Activated CD4-positive, alpha-beta T cell treated with anti-CD3 and anti-CD28 coated beads, Interleukin-2, amount 10 ng/mL, durations not matched to agents 24 days and 14 days (primary cell): Measurements from ENCODE around the gene PEX5L. TPM values are rescaled to one million over a fixed set of nuclear protein-coding genes. Genes with fewer than 3 reads are reported as not detected.

ENCODE experiments used
- DNase-seq: peaks from one replicate; pipeline ENCODE4 v3.0.0; 2022
- H3K27ac Mint-ChIP-seq: one replicate; pipeline ENCODE4 v1.8.0; 2022; ENCODE audit warnings: mild to moderate bottlenecking, mixed read lengths
- H3K27me3 Mint-ChIP-seq: one replicate; pipeline ENCODE4 v1.8.0; 2022; ENCODE audit warnings: mixed read lengths
- H3K36me3 Mint-ChIP-seq: one replicate; pipeline ENCODE4 v1.8.0; 2022; ENCODE audit warnings: low read depth, mild to moderate bottlenecking, mixed read lengths
- H3K4me1 Mint-ChIP-seq: one replicate; pipeline ENCODE4 v1.8.0; 2021; ENCODE audit warnings: mixed read lengths
- H3K4me3 Mint-ChIP-seq: one replicate; pipeline ENCODE4 v1.8.0; 2022; ENCODE audit warnings: mild to moderate bottlenecking, moderate library complexity, mixed read lengths
- H3K9me3 Mint-ChIP-seq: one replicate; pipeline ENCODE4 v1.8.0; 2021; ENCODE audit warnings: mixed read lengths
- intact Hi-C: fragments of 100-400 bp; cut with micrococcal nuclease; formaldehyde crosslinking; loops from one replicate; pipeline ENCODE4 v1.15.1; 2023
- total RNA-seq: library from RNA; stranded (reverse); gene quantifications from 2 replicates; pipeline ENCODE4 v1.2.3, GENCODE V29; 2022

PEX5L gene
- total RNA-seq, 1 donor from 2014 or later, result 0.12 TPM

- intact Hi-C loops, result no loop called here
- Mint-ChIP-seq H3K4me3 (no peak overlapping the region), H3K9me3 (no peaks in the 10 kb centered on the region), H3K27me3 (peaks cover 19% of the 10 kb centered on the region), H3K27ac (no peak overlapping the region), H3K36me3 (no peaks in the 10 kb centered on the region), H3K4me1 (peaks cover 18% of the 10 kb centered on the region)
- DNase-seq, result no peak
Measured at GRCh38 chr3:179958143-179958542, 78.6 kb downstream of the PEX5L start.

- DNase-seq, result no peak
- Mint-ChIP-seq H3K4me3 (peak overlapping the region; percentile 38), H3K36me3 (peaks cover 1% of the 10 kb centered on the region), H3K27ac (peak overlapping the region; percentile 32), H3K4me1 (peaks cover 18% of the 10 kb centered on the region), H3K27me3 (peaks cover 22% of the 10 kb centered on the region), H3K9me3 (no peaks in the 10 kb centered on the region)
- intact Hi-C loops, result no loop called here
Measured at GRCh38 chr3:179957264-179957845, 79.4 kb downstream of the PEX5L start.

- H3K36me3 Mint-ChIP-seq, result peaks cover 1% of the 10 kb centered on the region
- intact Hi-C loops, result loop anchor here (1.0 kb wide), 1 partner anchor 11 kb away; no protein-coding TSS in a partner anchor
- H3K4me1 Mint-ChIP-seq, result peaks cover 18% of the 10 kb centered on the region
- H3K27ac Mint-ChIP-seq, result no peak overlapping the region
- no peak overlapping the region for H3K4me3 Mint-ChIP-seq
- peak; percentile 84 for DNase-seq
- peaks cover 18% of the 10 kb centered on the region for H3K27me3 Mint-ChIP-seq
- no peaks in the 10 kb centered on the region for H3K9me3 Mint-ChIP-seq
Measured at GRCh38 chr3:179956416-179956830, 80.3 kb downstream of the PEX5L start.

GRCh38 chr3:179955809-179956208, 80.9 kb downstream of the PEX5L start:
- no peak for DNase-seq
- peaks cover 1% of the 10 kb centered on the region for H3K36me3 Mint-ChIP-seq
- no peak overlapping the region for H3K4me3 Mint-ChIP-seq
- H3K4me1 Mint-ChIP-seq, result peaks cover 13% of the 10 kb centered on the region
- no peak overlapping the region for H3K27ac Mint-ChIP-seq
- intact Hi-C loops, result loop anchor here (1.0 kb wide), 1 partner anchor 11 kb away; no protein-coding TSS in a partner anchor
- peaks cover 14% of the 10 kb centered on the region for H3K27me3 Mint-ChIP-seq
- no peaks in the 10 kb centered on the region for H3K9me3 Mint-ChIP-seq

- peaks cover 18% of the 10 kb centered on the region for H3K27me3 Mint-ChIP-seq
- H3K9me3 Mint-ChIP-seq, result no peaks in the 10 kb centered on the region
- H3K36me3 Mint-ChIP-seq, result peaks cover 1% of the 10 kb centered on the region
- no peak overlapping the region for H3K4me3 Mint-ChIP-seq
- intact Hi-C loops, result no loop called here
- no peak overlapping the region for H3K27ac Mint-ChIP-seq
- no peak for DNase-seq
- peaks cover 13% of the 10 kb centered on the region for H3K4me1 Mint-ChIP-seq
Measured at GRCh38 chr3:179955286-179955685, 81.5 kb downstream of the PEX5L start.

- Mint-ChIP-seq H3K27me3 (peaks cover 13% of the 10 kb centered on the region), H3K4me1 (peaks cover 13% of the 10 kb centered on the region), H3K4me3 (no peak overlapping the region), H3K27ac (peak overlapping the region; percentile 53), H3K9me3 (no peaks in the 10 kb centered on the region), H3K36me3 (peaks cover 1% of the 10 kb centered on the region)
- peak; percentile 58 for DNase-seq
- intact Hi-C loops, result no loop called here
Measured at GRCh38 chr3:179953993-179954870, 82.5 kb downstream of the PEX5L start.

- H3K9me3 Mint-ChIP-seq, result no peaks in the 10 kb centered on the region
- H3K36me3 Mint-ChIP-seq, result peaks cover 1% of the 10 kb centered on the region
- H3K27me3 Mint-ChIP-seq, result peaks cover 11% of the 10 kb centered on the region
- H3K27ac Mint-ChIP-seq, result no peak overlapping the region
- intact Hi-C loops, result no loop called here
- H3K4me1 Mint-ChIP-seq, result peaks cover 3% of the 10 kb centered on the region
- H3K4me3 Mint-ChIP-seq, result no peak overlapping the region
- no peak for DNase-seq
Measured at GRCh38 chr3:179950840-179951239, 85.9 kb downstream of the PEX5L start.

GRCh38 chr3:179949869-179950268, 86.9 kb downstream of the PEX5L start:
- intact Hi-C loops, result no loop called here
- Mint-ChIP-seq H3K9me3 (no peaks in the 10 kb centered on the region), H3K27ac (no peak overlapping the region)

GRCh38 chr3:179949412-179949811, 87.3 kb downstream of the PEX5L start:
- DNase-seq, result no peak
- H3K4me1 Mint-ChIP-seq, result peaks cover 2% of the 10 kb centered on the region
- peaks cover 21% of the 10 kb centered on the region for H3K27me3 Mint-ChIP-seq
- H3K9me3 Mint-ChIP-seq, result no peaks in the 10 kb centered on the region
- H3K27ac Mint-ChIP-seq, result no peak overlapping the region
- H3K36me3 Mint-ChIP-seq, result peaks cover 1% of the 10 kb centered on the region
- intact Hi-C loops, result no loop called here
- no peak overlapping the region for H3K4me3 Mint-ChIP-seq

More at GRCh38 chr3:179949869-179950268, 86.9 kb downstream of the PEX5L start:
- Mint-ChIP-seq H3K4me3 (no peak overlapping the region), H3K27me3 (peaks cover 17% of the 10 kb centered on the region), H3K4me1 (peaks cover 2% of the 10 kb centered on the region), H3K36me3 (peaks cover 1% of the 10 kb centered on the region)
- DNase-seq, result no peak

- Mint-ChIP-seq H3K27ac (no peak overlapping the region), H3K27me3 (peaks cover 24% of the 10 kb centered on the region), H3K4me3 (no peak overlapping the region), H3K9me3 (no peaks in the 10 kb centered on the region), H3K4me1 (peaks cover 2% of the 10 kb centered on the region), H3K36me3 (peaks cover 1% of the 10 kb centered on the region)
- intact Hi-C loops, result no loop called here
- DNase-seq, result no peak
Measured at GRCh38 chr3:179948740-179949139, 88.0 kb downstream of the PEX5L start.

GRCh38 chr3:179945569-179945968, 91.2 kb downstream of the PEX5L start:
- H3K27me3 Mint-ChIP-seq, result peaks cover 28% of the 10 kb centered on the region
- H3K36me3 Mint-ChIP-seq, result no peaks in the 10 kb centered on the region
- no peak overlapping the region for H3K4me3 Mint-ChIP-seq
- no peak for DNase-seq
- peaks cover 2% of the 10 kb centered on the region for H3K4me1 Mint-ChIP-seq
- no peak overlapping the region for H3K27ac Mint-ChIP-seq
- intact Hi-C loops, result no loop called here
- H3K9me3 Mint-ChIP-seq, result no peaks in the 10 kb centered on the region

- Mint-ChIP-seq H3K27me3 (peaks cover 25% of the 10 kb centered on the region), H3K36me3 (no peaks in the 10 kb centered on the region), H3K4me1 (peaks cover 2% of the 10 kb centered on the region), H3K9me3 (no peaks in the 10 kb centered on the region), H3K4me3 (no peak overlapping the region), H3K27ac (no peak overlapping the region)
- DNase-seq, result no peak
- intact Hi-C loops, result no loop called here
Measured at GRCh38 chr3:179943117-179943880, 93.4 kb downstream of the PEX5L start.

- Mint-ChIP-seq H3K4me3 (peak overlapping the region; percentile 18), H3K9me3 (no peaks in the 10 kb centered on the region), H3K36me3 (no peaks in the 10 kb centered on the region), H3K27ac (no peak overlapping the region), H3K4me1 (peaks cover 2% of the 10 kb centered on the region), H3K27me3 (peaks cover 26% of the 10 kb centered on the region)
- DNase-seq, result no peak
- intact Hi-C loops, result no loop called here
Measured at GRCh38 chr3:179942553-179943075, 94.1 kb downstream of the PEX5L start.
